HCT116 (cell line): ENCODE data around the gene SLC26A9. TPM values are rescaled to one million over a fixed set of nuclear protein-coding genes. Genes with fewer than 3 reads are reported as not detected.

Experiments used
- ATAC-seq: fragments of 200-7000 bp; cut with Tn5 transposase; 2 replicates; pipeline ENCODE4 v1.9.1; 2020; ENCODE audit warnings: mild to moderate bottlenecking, moderate library complexity
- BruUV-seq: library from RNA; stranded (reverse); fragments of 400-500 nt; replicated peaks from 2 replicates; lab custom pipeline; 2021; lab: Mats Ljungman, UMichigan
- CTCF ChIA-PET: fragments of 300-600 bp; sonication (Branson Sonifier 250); formaldehyde crosslinking; loops from one replicate; lab custom pipeline; 2021; ENCODE audit warnings: antibody characterized with exemption; lab: Charles Lee
- POLR2A ChIA-PET: fragments of 300-600, 350-600 bp; sonication (Branson Sonifier 250); formaldehyde crosslinking; loops from one replicate; lab custom pipeline; 2021; ENCODE audit warnings: antibody characterized with exemption; lab: Charles Lee
- RAD21 ChIA-PET, 2 experiments: fragments of 300-600 bp; sonication (Branson Sonifier 250); formaldehyde crosslinking; loops; one replicate each; lab custom pipeline; 2023; ENCODE audit warnings: low total read pairs in 2 of 2; ENCODE audit not compliant: uncharacterized antibody in 2 of 2, unreplicated experiment in 2 of 2, low non-redundant PET in 1 of 2; lab: Charles Lee
- DNase-seq: peaks from one replicate; pipeline ENCODE4 v3.0.0-alpha.2; 2010; ENCODE audit warnings: low read depth, low spot score
- H2AFZ ChIP-seq: fragments of 200-600 bp; shearing (Covaris generic), sonication (generic); 2 replicates; pipeline ENCODE4 v1.6.1; 2017; ENCODE audit warnings: low read depth, mixed run types, mixed read lengths, antibody characterized with exemption, low read length; ENCODE audit not compliant: poor library complexity, severe bottlenecking
- H3K27ac ChIP-seq: 2 replicates; pipeline ENCODE4 v1.5.1; 2012; ENCODE audit warnings: low read depth, low read length
- H3K27me3 ChIP-seq: fragments of 200-600 bp; sonication (generic); 2 replicates; pipeline ENCODE4 v1.6.1; 2016; ENCODE audit warnings: mixed run types, low read length, mixed read lengths; ENCODE audit not compliant: insufficient read depth
- H3K36me3 ChIP-seq, 2 experiments: fragments of 200-500 bp in 1 of 2; fragments of 200-600 bp in 1 of 2; sonication (Bioruptor generic) in 1 of 2; sonication (generic) in 1 of 2; 2 replicates each; pipeline versions ENCODE4 v1.5.1 to v1.6.1; 2014 to 2016; ENCODE audit warnings: low read length in 2 of 2, inconsistent platforms in 1 of 2, mixed read lengths in 1 of 2, mixed run types in 1 of 2; ENCODE audit not compliant: insufficient read depth in 2 of 2, control insufficient read depth in 1 of 2
- H3K4me1 ChIP-seq, 2 experiments: fragments of 200-600 bp in 1 of 2; sonication (generic) in 1 of 2; 2 replicates each; pipeline versions ENCODE4 v1.5.1 to v1.6.1; 2012 to 2017; ENCODE audit warnings: low read length in 2 of 2, inconsistent platforms in 1 of 2, mild to moderate bottlenecking in 1 of 2, mixed read lengths in 1 of 2, mixed run types in 1 of 2, moderate library complexity in 1 of 2; ENCODE audit not compliant: insufficient read depth in 2 of 2, control insufficient read depth in 1 of 2
- H3K4me2 ChIP-seq: fragments of 200-600 bp; sonication (generic); 2 replicates; pipeline ENCODE4 v1.6.1; 2017; ENCODE audit warnings: mixed run types, low read length, mixed read lengths
- H3K4me3 ChIP-seq, 2 experiments: fragments of 200-600 bp in 1 of 2; sonication (generic) in 1 of 2; replicated peaks in 1 of 2; 2 replicates each; pipeline ENCODE4 v1.5.1; 2011 to 2016; ENCODE audit warnings: low read length in 2 of 2, control low read depth in 1 of 2, low read depth in 1 of 2, mild to moderate bottlenecking in 1 of 2, mixed read lengths in 1 of 2, mixed run types in 1 of 2
- H3K79me2 ChIP-seq: fragments of 200-600 bp; sonication (generic); 2 replicates; pipeline ENCODE4 v1.6.1; 2017; ENCODE audit warnings: mild to moderate bottlenecking, mixed run types, low read length, moderate library complexity, mixed read lengths; ENCODE audit not compliant: insufficient read depth
- H3K9ac ChIP-seq: fragments of 200-600 bp; sonication (generic); 2 replicates; pipeline ENCODE4 v1.6.1; 2016; ENCODE audit warnings: low read length, mixed read lengths
- H3K9me2 ChIP-seq: fragments of 200-600 bp; sonication (generic), shearing (Covaris generic); 2 replicates; pipeline ENCODE4 v1.6.1; 2017; ENCODE audit warnings: mixed run types, mild to moderate bottlenecking, moderate library complexity; ENCODE audit not compliant: insufficient read depth
- H3K9me3 ChIP-seq, 2 experiments: fragments of 200-500 bp in 1 of 2; fragments of 200-600 bp in 1 of 2; sonication (Bioruptor generic) in 1 of 2; sonication (generic) in 1 of 2; 2 replicates each; pipeline ENCODE4 v1.6.1; 2014 to 2017; ENCODE audit warnings: low read length in 2 of 2, mixed read lengths in 2 of 2, inconsistent platforms in 1 of 2, low read depth in 1 of 2, mild to moderate bottlenecking in 1 of 2, mixed run types in 1 of 2, moderate library complexity in 1 of 2; ENCODE audit not compliant: control insufficient read depth in 1 of 2, insufficient read depth in 1 of 2
- H4K20me1 ChIP-seq: fragments of 200-600 bp; sonication (generic), shearing (Covaris generic); 2 replicates; pipeline ENCODE4 v1.6.1; 2017; ENCODE audit warnings: mixed run types, mild to moderate bottlenecking, moderate library complexity; ENCODE audit not compliant: insufficient read depth
- EZH2phosphoT487 ChIP-seq: fragments of 200-600 bp; IDR thresholded peaks from 2 replicates; pipeline ENCODE4 v1.6.1; 2018; ENCODE audit warnings: antibody characterized with exemption, borderline replicate concordance
- SIN3A ChIP-seq: IDR thresholded peaks from 2 replicates; pipeline ENCODE4 v1.6.1; 2012; ENCODE audit warnings: low read depth
- SP1 ChIP-seq: IDR thresholded peaks from 2 replicates; pipeline ENCODE4 v1.6.1; 2012; ENCODE audit warnings: low read depth
- SRF ChIP-seq: IDR thresholded peaks from 2 replicates; pipeline ENCODE4 v1.6.1; 2012; ENCODE audit warnings: low read depth
- YY1 ChIP-seq: IDR thresholded peaks from 2 replicates; pipeline ENCODE4 v1.6.1; 2011; ENCODE audit warnings: low read length, low read depth, moderate library complexity, mild to moderate bottlenecking; ENCODE audit not compliant: insufficient replicate concordance; ENCODE audit errors: extremely low read depth
- intact Hi-C: fragments of 100-400 bp; cut with micrococcal nuclease; formaldehyde crosslinking; loops from 2 replicates; pipeline ENCODE4 v1.10.0; 2022
- total RNA-seq: library from RNA; stranded (reverse); gene quantifications from one replicate; pipeline ENCODE4 v1.2.1, GENCODE V29; 2021; ENCODE audit not compliant: unreplicated experiment
- TF ChIP-seq, protein P1 (sequence below): IDR thresholded peaks from 2 replicates; pipeline ENCODE4 v1.6.1; 2012
- TF ChIP-seq, protein P2 (sequence below): IDR thresholded peaks from 2 replicates; pipeline ENCODE4 v1.6.1; 2011; ENCODE audit warnings: mild to moderate bottlenecking, low read length, moderate library complexity; ENCODE audit not compliant: insufficient replicate concordance; ENCODE audit errors: extremely low read depth

SLC26A9 gene
- total RNA-seq, 1 experiment from 2014 or later: not detected

DNA sequence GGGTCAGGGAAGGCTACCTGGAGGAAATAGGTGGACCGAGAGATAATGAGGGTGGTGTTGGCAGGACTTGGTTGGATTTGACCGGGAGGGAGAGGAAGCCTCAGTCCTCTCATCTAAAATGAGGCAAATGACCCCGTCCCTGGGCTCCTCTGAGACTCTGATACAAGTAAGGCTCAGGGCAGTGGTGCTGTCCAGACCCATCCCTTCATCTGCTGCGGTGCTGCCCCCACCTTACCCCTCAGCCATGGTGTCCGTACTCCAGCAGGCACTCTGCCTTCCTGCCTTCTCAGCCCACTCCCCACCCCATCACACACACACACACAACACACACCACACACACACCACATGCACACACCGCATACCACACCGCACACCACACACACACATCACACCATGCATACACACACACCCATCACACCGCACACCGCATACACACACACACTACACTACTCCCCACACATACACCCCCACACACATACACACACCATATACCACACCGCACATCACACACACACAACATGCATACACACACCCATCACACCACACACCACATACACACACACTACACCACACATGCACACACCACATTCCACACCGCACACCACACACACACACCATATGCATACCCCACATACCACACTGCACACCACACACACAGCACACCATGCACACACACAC is 29.4 kb upstream of the SLC26A9 start:
- peaks cover 6 to 10% of the 10 kb centered on the region in 2 experiments; a peak in 3 of 4 replicates for H3K4me1 ChIP-seq
- ChIA-PET RAD21 (no interaction called here), CTCF (interaction anchor here (0.8 kb wide), 1 partner anchor 313 kb away, joined by 3 read pairs; no protein-coding TSS in a partner anchor), POLR2A (no interaction called here)
- no peaks in the 10 kb centered on the region for H3K9me3 ChIP-seq
- H4K20me1 ChIP-seq: no peaks in the 10 kb centered on the region
- no peak for DNase-seq
- H3K27me3 ChIP-seq: no peaks in the 10 kb centered on the region
- ATAC-seq: no peak
- no TSS peak for BruUV-seq
- no peaks in the 10 kb centered on the region for H3K36me3 ChIP-seq
- H3K27ac ChIP-seq: no peak overlapping the region
- intact Hi-C loops: no loop called here
- no peak overlapping the region for H3K9ac ChIP-seq
- no peak overlapping the region for H2AFZ ChIP-seq
- no peaks in the 10 kb centered on the region for H3K9me2 ChIP-seq
- TF ChIP-seq, protein P1, sequence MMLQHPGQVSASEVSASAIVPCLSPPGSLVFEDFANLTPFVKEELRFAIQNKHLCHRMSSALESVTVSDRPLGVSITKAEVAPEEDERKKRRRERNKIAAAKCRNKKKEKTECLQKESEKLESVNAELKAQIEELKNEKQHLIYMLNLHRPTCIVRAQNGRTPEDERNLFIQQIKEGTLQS: no peak
- TF ChIP-seq EZH2phosphoT487: no peak
- TF ChIP-seq SRF: no peak
- no peak for TF ChIP-seq SP1
- no peak overlapping the region for H3K4me3 ChIP-seq
- H3K4me2 ChIP-seq: no peak overlapping the region
- H3K79me2 ChIP-seq: no peaks in the 10 kb centered on the region

DNA sequence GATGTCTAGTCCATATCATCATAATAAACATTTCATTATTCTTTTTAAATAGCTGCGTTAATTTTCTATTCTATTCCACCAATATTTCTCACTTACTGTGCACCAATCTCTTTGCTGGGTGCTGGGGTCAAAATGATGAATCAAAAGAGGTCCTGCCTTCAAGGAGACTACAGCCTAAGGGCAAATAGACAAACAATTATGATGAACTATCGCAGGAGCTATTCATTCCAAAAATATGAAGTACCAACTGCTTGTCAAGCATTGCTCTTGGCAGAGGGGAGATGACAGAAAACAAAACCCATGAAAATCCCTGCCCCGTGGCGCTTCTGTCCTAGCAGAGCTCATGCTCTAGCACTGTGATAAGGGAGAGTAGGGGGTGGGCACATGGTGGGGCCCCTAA is 28.8 kb upstream of the SLC26A9 start:
- H3K4me1 ChIP-seq: peaks cover 6 to 8% of the 10 kb centered on the region in 2 experiments; a peak in 3 of 4 replicates
- no peak overlapping the region for H3K27ac ChIP-seq
- no peak overlapping the region for H3K4me3 ChIP-seq
- no peaks in the 10 kb centered on the region for H4K20me1 ChIP-seq
- BruUV-seq: no TSS peak
- H3K9me2 ChIP-seq: no peaks in the 10 kb centered on the region
- ATAC-seq: no peak
- no peak for TF ChIP-seq SRF
- no peak for TF ChIP-seq SIN3A
- TF ChIP-seq, protein P2, sequence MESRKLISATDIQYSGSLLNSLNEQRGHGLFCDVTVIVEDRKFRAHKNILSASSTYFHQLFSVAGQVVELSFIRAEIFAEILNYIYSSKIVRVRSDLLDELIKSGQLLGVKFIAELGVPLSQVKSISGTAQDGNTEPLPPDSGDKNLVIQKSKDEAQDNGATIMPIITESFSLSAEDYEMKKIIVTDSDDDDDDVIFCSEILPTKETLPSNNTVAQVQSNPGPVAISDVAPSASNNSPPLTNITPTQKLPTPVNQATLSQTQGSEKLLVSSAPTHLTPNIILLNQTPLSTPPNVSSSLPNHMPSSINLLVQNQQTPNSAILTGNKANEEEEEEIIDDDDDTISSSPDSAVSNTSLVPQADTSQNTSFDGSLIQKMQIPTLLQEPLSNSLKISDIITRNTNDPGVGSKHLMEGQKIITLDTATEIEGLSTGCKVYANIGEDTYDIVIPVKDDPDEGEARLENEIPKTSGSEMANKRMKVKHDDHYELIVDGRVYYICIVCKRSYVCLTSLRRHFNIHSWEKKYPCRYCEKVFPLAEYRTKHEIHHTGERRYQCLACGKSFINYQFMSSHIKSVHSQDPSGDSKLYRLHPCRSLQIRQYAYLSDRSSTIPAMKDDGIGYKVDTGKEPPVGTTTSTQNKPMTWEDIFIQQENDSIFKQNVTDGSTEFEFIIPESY: no peak
- TF ChIP-seq YY1: no peak
- TF ChIP-seq, all 23 proteins: peak for 0
- POLR2A ChIA-PET: no interaction called here
- H2AFZ ChIP-seq: no peak overlapping the region
- no peak for DNase-seq
- no peaks in the 10 kb centered on the region for H3K36me3 ChIP-seq
- H3K9ac ChIP-seq: no peak overlapping the region
- H3K27me3 ChIP-seq: no peaks in the 10 kb centered on the region
- intact Hi-C loops: no loop called here
- no peak overlapping the region for H3K4me2 ChIP-seq
- no peaks in the 10 kb centered on the region for H3K79me2 ChIP-seq
- no peaks in the 10 kb centered on the region for H3K9me3 ChIP-seq
- CTCF ChIA-PET: interaction anchor here (0.8 kb wide), 1 partner anchor 313 kb away, joined by 3 read pairs; no protein-coding TSS in a partner anchor
- RAD21 ChIA-PET: no interaction called here
